A673 (cell line): ENCODE data around the gene DMXL1.

ENCODE experiments used
- EZH2 ChIP-seq: fragments of 200-600 bp; sonication (generic); IDR thresholded peaks from 2 replicates; pipeline ENCODE4 v1.6.1; 2017; ENCODE audit warnings: borderline replicate concordance, low read depth, mild to moderate bottlenecking, mixed read lengths, antibody characterized with exemption, low read length; ENCODE audit not compliant: poor library complexity, severe bottlenecking
- TF ChIP-seq, protein P1 (sequence below): fragments of 300-800, 200-600 bp; sonication (generic); conservative IDR thresholded peaks from 2 replicates; pipeline ENCODE4 v1.5.1; 2017; ENCODE audit warnings: low read depth, mild to moderate bottlenecking, antibody characterized with exemption, low read length, moderate library complexity, mixed read lengths

- TF ChIP-seq, protein P1, sequence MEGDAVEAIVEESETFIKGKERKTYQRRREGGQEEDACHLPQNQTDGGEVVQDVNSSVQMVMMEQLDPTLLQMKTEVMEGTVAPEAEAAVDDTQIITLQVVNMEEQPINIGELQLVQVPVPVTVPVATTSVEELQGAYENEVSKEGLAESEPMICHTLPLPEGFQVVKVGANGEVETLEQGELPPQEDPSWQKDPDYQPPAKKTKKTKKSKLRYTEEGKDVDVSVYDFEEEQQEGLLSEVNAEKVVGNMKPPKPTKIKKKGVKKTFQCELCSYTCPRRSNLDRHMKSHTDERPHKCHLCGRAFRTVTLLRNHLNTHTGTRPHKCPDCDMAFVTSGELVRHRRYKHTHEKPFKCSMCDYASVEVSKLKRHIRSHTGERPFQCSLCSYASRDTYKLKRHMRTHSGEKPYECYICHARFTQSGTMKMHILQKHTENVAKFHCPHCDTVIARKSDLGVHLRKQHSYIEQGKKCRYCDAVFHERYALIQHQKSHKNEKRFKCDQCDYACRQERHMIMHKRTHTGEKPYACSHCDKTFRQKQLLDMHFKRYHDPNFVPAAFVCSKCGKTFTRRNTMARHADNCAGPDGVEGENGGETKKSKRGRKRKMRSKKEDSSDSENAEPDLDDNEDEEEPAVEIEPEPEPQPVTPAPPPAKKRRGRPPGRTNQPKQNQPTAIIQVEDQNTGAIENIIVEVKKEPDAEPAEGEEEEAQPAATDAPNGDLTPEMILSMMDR: no peak
- TF ChIP-seq EZH2: no peak
Measured at GRCh38 chr5:119036101-119036762, 34.7 kb upstream of the DMXL1 start.
